Nephron (organoid): Measurements from ENCODE around the gene OR1I1.
"Not testable (repeated sequence)": the region's sequence is repeated elsewhere in the genome, so short reads cannot be mapped to it uniquely, and the experiment has no call there.

Experiments
- H3K27ac Mint-ChIP-seq, 3 experiments: 2 replicates each; pipeline ENCODE4 v1.8.0; 2020; ENCODE audit warnings: mixed read lengths in 3 of 3, mild to moderate bottlenecking in 2 of 3, moderate library complexity in 1 of 3
- H3K27me3 Mint-ChIP-seq: 2 replicates; pipeline ENCODE4 v1.8.0; 2021; ENCODE audit warnings: low read depth, mild to moderate bottlenecking, moderate library complexity, mixed read lengths
- H3K36me3 Mint-ChIP-seq: 2 replicates; pipeline ENCODE4 v1.8.0; 2020; ENCODE audit warnings: low read depth, mixed read lengths
- H3K4me1 Mint-ChIP-seq: 2 replicates; pipeline ENCODE4 v1.8.0; 2020; ENCODE audit warnings: mixed read lengths
- H3K4me3 Mint-ChIP-seq, 3 experiments: 2 replicates each; pipeline ENCODE4 v1.8.0; 2020; ENCODE audit warnings: mild to moderate bottlenecking in 3 of 3, mixed read lengths in 3 of 3, moderate library complexity in 2 of 3
- H3K9me3 Mint-ChIP-seq: 2 replicates; pipeline ENCODE4 v1.8.0; 2020; ENCODE audit warnings: mixed read lengths
- TF ChIP-seq, protein P1 (sequence below), 3 experiments: fragments of 200-600 bp; sonication (generic); IDR thresholded peaks; one replicate each; pipeline ENCODE4 v1.5.0; 2021; ENCODE audit warnings: antibody characterized with exemption in 3 of 3; ENCODE audit not compliant: unreplicated experiment in 3 of 3

The OR1I1 gene

GRCh38 chr19:15045506-15045905 is 36.5 kb upstream of the OR1I1 start:
- no peak overlapping the region for H3K27ac Mint-ChIP-seq
- H3K4me3 Mint-ChIP-seq: no peak overlapping the region

DNA sequence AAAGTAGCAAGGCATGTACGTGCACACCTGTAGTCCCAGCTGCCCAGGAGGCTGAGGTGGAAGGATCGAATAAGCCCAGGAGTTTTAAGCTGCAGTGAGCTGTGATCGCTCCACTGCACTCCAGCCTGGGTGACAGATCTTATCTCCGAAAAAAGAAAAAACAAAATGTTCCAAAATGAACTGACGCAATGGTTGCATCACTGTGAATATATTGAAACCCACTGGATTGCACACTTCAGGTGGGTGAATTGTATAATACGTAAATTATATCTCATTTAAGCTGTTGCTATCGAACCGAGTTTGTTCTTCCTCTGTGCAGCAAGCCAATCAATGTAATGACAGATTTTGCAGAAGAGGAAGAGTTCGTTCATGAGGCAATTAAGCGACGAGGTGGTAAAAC is 34.3 kb upstream of the OR1I1 start:
- peaks cover 14% of the 10 kb centered on the region for H3K27me3 Mint-ChIP-seq
- H3K4me1 Mint-ChIP-seq: no peaks in the 10 kb centered on the region
- no peak overlapping the region for H3K4me3 Mint-ChIP-seq
- TF ChIP-seq, protein P1, sequence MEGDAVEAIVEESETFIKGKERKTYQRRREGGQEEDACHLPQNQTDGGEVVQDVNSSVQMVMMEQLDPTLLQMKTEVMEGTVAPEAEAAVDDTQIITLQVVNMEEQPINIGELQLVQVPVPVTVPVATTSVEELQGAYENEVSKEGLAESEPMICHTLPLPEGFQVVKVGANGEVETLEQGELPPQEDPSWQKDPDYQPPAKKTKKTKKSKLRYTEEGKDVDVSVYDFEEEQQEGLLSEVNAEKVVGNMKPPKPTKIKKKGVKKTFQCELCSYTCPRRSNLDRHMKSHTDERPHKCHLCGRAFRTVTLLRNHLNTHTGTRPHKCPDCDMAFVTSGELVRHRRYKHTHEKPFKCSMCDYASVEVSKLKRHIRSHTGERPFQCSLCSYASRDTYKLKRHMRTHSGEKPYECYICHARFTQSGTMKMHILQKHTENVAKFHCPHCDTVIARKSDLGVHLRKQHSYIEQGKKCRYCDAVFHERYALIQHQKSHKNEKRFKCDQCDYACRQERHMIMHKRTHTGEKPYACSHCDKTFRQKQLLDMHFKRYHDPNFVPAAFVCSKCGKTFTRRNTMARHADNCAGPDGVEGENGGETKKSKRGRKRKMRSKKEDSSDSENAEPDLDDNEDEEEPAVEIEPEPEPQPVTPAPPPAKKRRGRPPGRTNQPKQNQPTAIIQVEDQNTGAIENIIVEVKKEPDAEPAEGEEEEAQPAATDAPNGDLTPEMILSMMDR (IDR thresholded peaks at IDR 0.05; ENCODE audit: unreplicated experiment in 3 of 3): no peak
- H3K27ac Mint-ChIP-seq: no peak overlapping the region
- H3K9me3 Mint-ChIP-seq: peaks cover 10% of the 10 kb centered on the region
- no peaks in the 10 kb centered on the region for H3K36me3 Mint-ChIP-seq

More at GRCh38 chr19:15045506-15045905, 36.5 kb upstream of the OR1I1 start:
- Mint-ChIP-seq H3K36me3 (no peaks in the 10 kb centered on the region), H3K4me1 (no peaks in the 10 kb centered on the region), H3K27me3 (peaks cover 4% of the 10 kb centered on the region), H3K9me3 (peaks cover 3% of the 10 kb centered on the region)
- TF ChIP-seq, protein P1 (IDR thresholded peaks at IDR 0.05; ENCODE audit: unreplicated experiment in 3 of 3): no peak

DNA sequence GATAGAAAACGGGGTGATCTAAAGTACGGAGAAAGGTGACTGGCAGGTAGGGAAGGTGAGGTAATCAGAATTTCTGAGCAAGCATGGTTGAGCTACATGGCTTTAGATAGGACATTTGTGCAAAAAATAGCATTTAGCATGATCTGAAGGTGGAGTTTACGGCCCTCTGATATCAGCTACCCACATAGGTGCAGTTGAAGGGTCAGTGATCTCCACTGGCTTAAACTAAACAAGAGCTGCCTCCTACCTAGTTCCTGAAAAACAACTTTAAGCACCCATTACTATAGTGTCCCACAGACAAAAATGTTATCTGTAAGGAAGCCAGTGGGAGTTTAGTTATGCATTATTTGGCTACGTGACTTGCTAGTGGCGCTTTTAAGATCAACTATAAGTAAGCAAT is 33.9 kb upstream of the OR1I1 start:
- H3K27ac Mint-ChIP-seq: no peak overlapping the region
- no peaks in the 10 kb centered on the region for H3K36me3 Mint-ChIP-seq
- TF ChIP-seq, protein P1 (IDR thresholded peaks at IDR 0.05; ENCODE audit: unreplicated experiment in 3 of 3): no peak
- H3K4me1 Mint-ChIP-seq: no peaks in the 10 kb centered on the region
- H3K9me3 Mint-ChIP-seq: peaks cover 10% of the 10 kb centered on the region
- H3K27me3 Mint-ChIP-seq: peaks cover 14% of the 10 kb centered on the region
- no peak overlapping the region for H3K4me3 Mint-ChIP-seq

GRCh38 chr19:15048885-15049541 is 33.0 kb upstream of the OR1I1 start, which contains the start of gene CASP14:
CASP14 (plus strand) TSS chr19:15049480; CDS start chr19:15052252, 2,772 bp downstream.
- no peak within 1 kb of the TSS for H3K27ac Mint-ChIP-seq
- H3K4me1 Mint-ChIP-seq: no peaks in the 10 kb centered on the region
- no peak within 1 kb of the TSS for H3K4me3 Mint-ChIP-seq
- H3K9me3 Mint-ChIP-seq: peaks cover 10% of the 10 kb centered on the region
- TF ChIP-seq, protein P1 (IDR thresholded peaks at IDR 0.05; ENCODE audit: unreplicated experiment in 3 of 3): no peak
- H3K36me3 Mint-ChIP-seq: no peaks in the 10 kb centered on the region
- H3K27me3 Mint-ChIP-seq: peaks cover 14% of the 10 kb centered on the region

DNA sequence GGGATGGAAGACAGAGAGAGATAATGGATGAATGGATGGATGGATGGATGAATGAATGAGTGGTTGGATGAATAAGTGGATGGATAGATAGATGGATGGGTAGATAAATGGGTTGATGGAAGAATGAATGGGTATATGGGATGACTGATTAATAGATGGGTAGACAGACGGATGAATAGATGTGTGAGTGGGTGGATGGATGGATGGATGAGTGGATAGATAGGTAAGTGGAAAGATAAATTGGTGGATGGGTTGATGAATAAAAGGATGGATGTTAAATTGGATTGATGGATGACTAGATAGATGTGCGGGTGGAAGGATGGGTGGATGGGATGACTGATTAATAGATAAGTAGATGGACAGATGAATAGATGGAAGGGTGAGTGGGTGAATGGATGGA is 31.4 kb upstream of the OR1I1 start:
- peaks cover 7% of the 10 kb centered on the region for H3K9me3 Mint-ChIP-seq
- H3K36me3 Mint-ChIP-seq: no peaks in the 10 kb centered on the region
- H3K27me3 Mint-ChIP-seq: peaks cover 21% of the 10 kb centered on the region
- H3K27ac Mint-ChIP-seq: no peak overlapping the region
- TF ChIP-seq, protein P1 (IDR thresholded peaks at IDR 0.05; ENCODE audit: unreplicated experiment in 3 of 3): no peak
- H3K4me3 Mint-ChIP-seq: no peak overlapping the region
- no peaks in the 10 kb centered on the region for H3K4me1 Mint-ChIP-seq

DNA sequence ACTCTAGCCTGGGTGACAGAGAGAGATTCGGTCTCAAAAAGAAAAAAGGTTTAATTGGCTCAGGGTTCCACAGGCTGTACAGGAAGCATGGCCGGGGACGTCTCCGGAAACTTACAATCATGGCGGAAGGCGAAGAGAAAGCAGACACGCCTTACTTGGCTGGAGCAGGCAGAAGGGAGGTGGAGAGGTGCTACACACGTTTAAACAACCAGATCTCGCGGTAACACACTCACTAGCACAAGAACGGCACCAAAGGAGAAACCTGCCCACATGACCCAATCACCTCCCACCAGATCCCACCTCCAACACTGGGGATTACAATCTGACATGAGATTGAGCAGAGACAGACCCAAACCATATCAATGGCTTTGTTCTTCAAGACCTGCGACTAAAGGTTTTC is 20.0 kb upstream of the OR1I1 start:
- no peak overlapping the region for H3K4me3 Mint-ChIP-seq
- TF ChIP-seq, protein P1 (IDR thresholded peaks at IDR 0.05; ENCODE audit: unreplicated experiment in 3 of 3): no peak
- no peaks in the 10 kb centered on the region for H3K4me1 Mint-ChIP-seq
- no peaks in the 10 kb centered on the region for H3K36me3 Mint-ChIP-seq
- peaks cover 2% of the 10 kb centered on the region for H3K9me3 Mint-ChIP-seq
- H3K27me3 Mint-ChIP-seq: peaks cover 22% of the 10 kb centered on the region
- H3K27ac Mint-ChIP-seq: no peak overlapping the region

- H3K27ac Mint-ChIP-seq, H3K36me3 Mint-ChIP-seq, H3K4me3 Mint-ChIP-seq, H3K4me1 Mint-ChIP-seq, H3K9me3 Mint-ChIP-seq: not testable (repeated sequence)
- peaks cover 29% of the 10 kb centered on the region for H3K27me3 Mint-ChIP-seq
Observed at GRCh38 chr19:15070386-15070785, 11.6 kb upstream of the OR1I1 start.
